Thyroid gland (tissue), 4 donors: ENCODE data around the gene ABCC3. TPM values are rescaled to one million over a fixed set of nuclear protein-coding genes. Genes with fewer than 3 reads are reported as not detected.

Source experiments
- DNase-seq, 2 donors: peaks; one replicate each; pipeline ENCODE4 v3.0.0-alpha.2; 2019
- H3K27ac ChIP-seq, 3 donors: fragments of 200-600 bp; sonication (generic); 1 replicate in 2 of 3; 2 replicates in 1 of 3; pipeline ENCODE4 v1.5.1; 2016 to 2019; ENCODE audit warnings: mild to moderate bottlenecking in 1 of 3, moderate library complexity in 1 of 3
- H3K27me3 ChIP-seq: fragments of 200-600 bp; sonication (generic); one replicate; pipeline ENCODE4 v1.5.1; 2019
- H3K36me3 ChIP-seq, 2 donors: fragments of 200-600 bp; sonication (generic); one replicate each; pipeline ENCODE4 v1.5.1; 2016 to 2019
- H3K4me1 ChIP-seq, 2 donors: fragments of 200-600 bp; sonication (generic); one replicate each; pipeline ENCODE4 v1.5.1; 2017 to 2019
- H3K4me3 ChIP-seq, 3 donors: fragments of 200-600 bp; sonication (generic); replicated peaks in 1 of 3; 1 replicate in 2 of 3; 2 replicates in 1 of 3; pipeline ENCODE4 v1.5.1; 2016; ENCODE audit warnings: mild to moderate bottlenecking in 1 of 3
- H3K9me3 ChIP-seq: fragments of 200-600 bp; sonication (generic); one replicate; pipeline ENCODE4 v1.5.1; 2017
- POLR2A ChIP-seq, 2 donors: fragments of 450-650 bp; IDR thresholded peaks; one replicate each; pipeline ENCODE4 v1.6.1; 2017; ENCODE audit warnings: antibody characterized with exemption in 2 of 2, mild to moderate bottlenecking in 2 of 2, moderate library complexity in 1 of 2
- WGBS, 2 donors: methylation state at CpG; one replicate each; pipeline ENCODE4 v1.1.5; 2017; 5-methylcytosine and 5-hydroxymethylcytosine counted together
- intact Hi-C: fragments of 100-400 bp; cut with DNase I; formaldehyde crosslinking; loops from one replicate; pipeline ENCODE4 v1.15.1; 2023
- total RNA-seq, 4 donors: library from RNA; depleted of rRNA; stranded (reverse); fragments of >200 nt; gene quantifications; one replicate each; pipeline ENCODE4 v1.2.3, GENCODE V29; 2016
- TF ChIP-seq, protein P1 (sequence below), 6 experiments: fragments of 200-600 bp in 3 of 6; fragments of 450-650 bp in 3 of 6; sonication (generic) in 3 of 6; IDR thresholded peaks; one replicate each; pipeline ENCODE4 v1.5.1; 2016 to 2019; ENCODE audit warnings: antibody characterized with exemption in 6 of 6, mild to moderate bottlenecking in 2 of 6, inconsistent platforms in 1 of 6, moderate library complexity in 1 of 6

The ABCC3 gene
- total RNA-seq, 4 donors from 2014 or later = 51.0 to 189 (median 131) TPM

- DNase-seq = peak; percentile 76 to 90
- TF ChIP-seq, protein P1, sequence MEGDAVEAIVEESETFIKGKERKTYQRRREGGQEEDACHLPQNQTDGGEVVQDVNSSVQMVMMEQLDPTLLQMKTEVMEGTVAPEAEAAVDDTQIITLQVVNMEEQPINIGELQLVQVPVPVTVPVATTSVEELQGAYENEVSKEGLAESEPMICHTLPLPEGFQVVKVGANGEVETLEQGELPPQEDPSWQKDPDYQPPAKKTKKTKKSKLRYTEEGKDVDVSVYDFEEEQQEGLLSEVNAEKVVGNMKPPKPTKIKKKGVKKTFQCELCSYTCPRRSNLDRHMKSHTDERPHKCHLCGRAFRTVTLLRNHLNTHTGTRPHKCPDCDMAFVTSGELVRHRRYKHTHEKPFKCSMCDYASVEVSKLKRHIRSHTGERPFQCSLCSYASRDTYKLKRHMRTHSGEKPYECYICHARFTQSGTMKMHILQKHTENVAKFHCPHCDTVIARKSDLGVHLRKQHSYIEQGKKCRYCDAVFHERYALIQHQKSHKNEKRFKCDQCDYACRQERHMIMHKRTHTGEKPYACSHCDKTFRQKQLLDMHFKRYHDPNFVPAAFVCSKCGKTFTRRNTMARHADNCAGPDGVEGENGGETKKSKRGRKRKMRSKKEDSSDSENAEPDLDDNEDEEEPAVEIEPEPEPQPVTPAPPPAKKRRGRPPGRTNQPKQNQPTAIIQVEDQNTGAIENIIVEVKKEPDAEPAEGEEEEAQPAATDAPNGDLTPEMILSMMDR (IDR thresholded peaks at IDR 0.05) = no peak
- no peak for TF ChIP-seq POLR2A (IDR thresholded peaks at IDR 0.05)
- no peaks in the 10 kb centered on the region for H3K9me3 ChIP-seq
- intact Hi-C loops = no loop called here
- H3K36me3 ChIP-seq = no peaks in the 10 kb centered on the region
- WGBS, 2 donors = 20 to 25% methylated on average over 2 to 9 of the region's 10 CpGs
- no peak overlapping the region for H3K27ac ChIP-seq
- peaks cover 30 to 46% of the 10 kb centered on the region in 2 donors for H3K4me1 ChIP-seq
- H3K4me3 ChIP-seq = no peak overlapping the region
- H3K27me3 ChIP-seq = no peaks in the 10 kb centered on the region
Measured at GRCh38 chr17:50593321-50593720, 41.4 kb upstream of the ABCC3 start.

DNA sequence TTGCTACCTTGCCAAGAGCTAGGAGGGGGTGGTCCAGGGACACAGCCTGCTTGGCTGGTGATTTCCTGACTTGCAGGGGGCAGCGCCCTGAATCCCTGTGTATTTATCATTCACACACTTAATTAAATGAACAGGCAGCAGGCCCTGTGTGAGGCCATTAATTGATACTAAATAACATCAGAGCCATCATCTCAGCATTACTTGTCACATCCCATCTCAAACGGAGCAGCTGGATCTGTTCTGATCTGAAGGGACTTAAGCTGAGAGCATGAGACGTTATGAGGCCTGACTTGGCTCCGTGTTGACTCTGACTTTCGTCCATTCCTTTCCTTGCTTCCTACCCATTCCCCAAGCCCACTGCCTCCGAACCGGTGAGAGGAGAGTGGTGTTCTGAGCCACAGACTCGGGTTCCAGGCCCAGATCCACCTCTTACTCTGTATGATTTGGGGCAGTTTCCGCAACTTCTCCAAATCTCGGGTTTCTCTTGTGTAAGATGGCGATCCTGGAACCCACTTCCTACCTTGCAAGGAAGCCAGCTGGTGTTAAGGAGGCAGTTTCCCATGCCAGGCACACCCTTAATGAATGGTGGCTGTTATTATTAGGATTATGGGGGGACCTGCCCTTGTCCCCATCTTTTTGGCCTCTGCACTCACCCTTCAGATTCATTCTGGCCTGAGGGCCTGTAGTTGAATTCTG is 40.4 kb upstream of the ABCC3 start:
- DNase-seq = no peak
- H3K36me3 ChIP-seq = no peaks in the 10 kb centered on the region
- peaks cover 22 to 36% of the 10 kb centered on the region in 2 donors for H3K4me1 ChIP-seq
- TF ChIP-seq, protein P1 (IDR thresholded peaks at IDR 0.05) = no peak
- TF ChIP-seq POLR2A (IDR thresholded peaks at IDR 0.05) = no peak
- no peak overlapping the region for H3K27ac ChIP-seq
- intact Hi-C loops = no loop called here
- no peaks in the 10 kb centered on the region for H3K9me3 ChIP-seq
- no peak overlapping the region for H3K4me3 ChIP-seq
- no peaks in the 10 kb centered on the region for H3K27me3 ChIP-seq
- 87 to 92% methylated on average over 11 of the region's 11 CpGs for WGBS, 2 donors

- Histone ChIP-seq H3K4me1 (peaks cover 21 to 30% of the 10 kb centered on the region in 2 donors), H3K27me3 (no peaks in the 10 kb centered on the region), H3K9me3 (no peaks in the 10 kb centered on the region), H3K4me3 (no peak overlapping the region), H3K36me3 (no peaks in the 10 kb centered on the region), H3K27ac (no peak overlapping the region)
- TF ChIP-seq, protein P1 (IDR thresholded peaks at IDR 0.05) = no peak
- TF ChIP-seq POLR2A (IDR thresholded peaks at IDR 0.05) = no peak
- DNase-seq = no peak
- intact Hi-C loops = no loop called here
- 92 to 94% methylated on average over 21 of the region's 21 CpGs for WGBS, 2 donors
Measured at GRCh38 chr17:50594892-50595291, 39.8 kb upstream of the ABCC3 start.

DNA sequence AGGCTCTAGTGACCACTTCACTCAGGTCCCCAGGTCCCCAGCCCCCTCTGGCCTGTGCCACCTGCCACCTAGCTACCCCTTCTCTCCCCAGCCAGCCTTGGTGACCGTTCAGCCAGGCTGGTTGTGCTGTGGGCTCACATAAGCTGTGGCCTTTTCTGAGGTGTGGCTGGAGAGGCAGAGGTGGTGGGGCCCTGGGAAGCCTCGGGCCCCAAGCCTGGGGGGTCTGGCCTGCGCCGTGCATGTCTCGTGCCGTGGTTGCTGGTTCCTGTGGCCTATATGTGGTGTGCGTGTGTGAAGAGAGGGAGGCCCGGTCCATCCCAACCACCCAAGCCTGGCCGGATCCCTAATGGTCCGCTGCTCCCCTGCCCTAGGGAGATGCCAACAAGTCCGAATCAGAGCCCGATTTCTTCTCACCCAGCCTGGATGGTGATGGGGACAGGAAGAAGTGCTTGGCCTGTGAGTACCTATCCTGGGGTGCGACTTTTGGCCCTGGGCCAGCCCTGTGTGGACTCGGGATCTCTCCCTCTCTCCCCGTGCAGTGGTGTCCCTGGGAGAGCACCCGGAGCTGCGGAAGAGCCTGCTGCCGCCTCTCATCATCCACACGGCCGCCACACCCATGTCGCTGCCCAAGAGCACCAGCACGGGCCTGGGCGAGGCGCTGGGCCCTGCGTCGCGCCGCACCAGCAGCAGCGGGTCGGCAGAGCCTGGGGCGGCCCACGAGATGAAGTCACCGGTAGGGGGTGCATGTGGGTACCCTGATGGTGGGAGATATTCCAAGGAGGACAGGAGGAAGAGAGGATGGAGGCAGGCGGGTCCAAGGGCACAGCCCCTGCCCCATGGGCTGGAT is 38.3 kb upstream of the ABCC3 start:
- 57 to 76% methylated on average over 17 to 20 of the region's 34 CpGs for WGBS, 2 donors

More for the DNA sequence above, 38.3 kb upstream of the ABCC3 start:
- peaks cover 8 to 15% of the 10 kb centered on the region in 2 donors for H3K4me1 ChIP-seq
- DNase-seq = no peak
- H3K27me3 ChIP-seq = no peaks in the 10 kb centered on the region
- no peaks in the 10 kb centered on the region for H3K9me3 ChIP-seq
- no peak overlapping the region for H3K4me3 ChIP-seq
- intact Hi-C loops = no loop called here
- H3K36me3 ChIP-seq = no peaks in the 10 kb centered on the region
- H3K27ac ChIP-seq = no peak overlapping the region
- TF ChIP-seq, protein P1 (IDR thresholded peaks at IDR 0.05) = peak in 1 of 6 experiments; percentile 13
- no peak for TF ChIP-seq POLR2A (IDR thresholded peaks at IDR 0.05)
